Glomerular endothelial cell (primary cell): ENCODE results near the gene RAB21. TPM values are rescaled to one million over a fixed set of nuclear protein-coding genes. Genes with fewer than 3 reads are reported as not detected.

Source experiments
- DNase-seq: peaks from one replicate; pipeline ENCODE4 v3.0.0-alpha.2; 2011; ENCODE audit warnings: low read depth, low spot score; ENCODE audit errors: extremely low read depth
- total RNA-seq: library from RNA; depleted of rRNA; stranded (reverse); fragments of >200 nt; gene quantifications from 2 replicates; pipeline ENCODE4 v1.2.3, GENCODE V29; 2015

Gene RAB21, protein sequence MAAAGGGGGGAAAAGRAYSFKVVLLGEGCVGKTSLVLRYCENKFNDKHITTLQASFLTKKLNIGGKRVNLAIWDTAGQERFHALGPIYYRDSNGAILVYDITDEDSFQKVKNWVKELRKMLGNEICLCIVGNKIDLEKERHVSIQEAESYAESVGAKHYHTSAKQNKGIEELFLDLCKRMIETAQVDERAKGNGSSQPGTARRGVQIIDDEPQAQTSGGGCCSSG
- 25.7 and 43.8 TPM in 2 replicates for total RNA-seq

DNA sequence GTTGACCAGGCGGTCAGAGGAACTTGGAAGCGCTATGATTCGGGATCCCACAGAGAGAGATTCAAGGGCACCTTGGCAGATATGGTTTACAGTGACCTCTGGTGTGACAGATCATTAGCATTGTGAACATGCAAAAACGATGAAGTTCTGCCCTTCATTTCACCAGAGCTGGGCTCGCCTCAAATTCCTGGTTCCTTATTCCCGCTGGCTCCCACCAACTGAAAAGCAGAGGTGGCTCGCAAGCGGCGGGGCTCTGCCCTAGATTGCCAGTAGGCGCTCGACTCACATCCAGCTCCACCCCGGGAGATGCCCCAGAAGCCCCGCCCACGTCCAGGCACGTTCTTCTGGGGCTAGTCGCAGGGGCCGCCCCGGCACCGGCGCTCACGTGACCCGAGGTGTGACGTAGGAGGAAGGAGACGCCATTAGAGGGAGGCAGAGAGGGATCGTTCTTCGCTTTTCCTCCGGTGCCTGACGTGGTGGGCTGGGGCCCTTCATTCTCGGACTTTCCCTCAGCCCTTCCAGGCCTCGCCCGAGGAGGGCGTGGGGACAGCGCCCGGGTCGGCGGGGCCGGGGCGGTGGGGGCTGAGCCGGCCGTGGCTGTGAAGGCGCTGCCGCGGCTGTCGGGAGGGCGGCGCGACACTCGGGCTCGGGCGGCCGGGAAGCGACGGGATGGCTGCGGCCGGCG lies at the start of gene RAB21:
TSS of gene RAB21 (plus strand) at position 403 of the 685 bp plus-strand sequence. CDS start at position 670, 267 bp downstream.
- DNase-seq: peak; percentile 76

DNA sequence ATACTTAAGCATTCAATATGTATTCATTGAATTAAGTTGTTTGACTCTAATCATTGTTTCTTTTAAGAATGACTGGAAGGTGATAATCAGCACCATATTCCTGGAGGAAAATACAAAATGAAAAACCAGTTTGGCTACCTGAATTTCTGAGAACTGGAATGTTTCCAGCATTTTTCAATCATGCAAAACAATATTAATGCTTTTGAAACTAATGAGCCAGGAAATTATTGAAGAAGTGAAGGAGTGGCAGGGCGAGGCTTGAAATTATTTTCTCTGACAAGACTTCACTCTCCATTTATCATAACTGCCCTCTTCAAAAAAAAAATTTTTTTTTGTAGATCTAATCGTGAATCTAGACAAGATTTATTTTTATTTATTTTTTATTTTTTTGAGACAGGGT lies 49.7 kb upstream of the RAB21 start:
- no peak for DNase-seq

DNA sequence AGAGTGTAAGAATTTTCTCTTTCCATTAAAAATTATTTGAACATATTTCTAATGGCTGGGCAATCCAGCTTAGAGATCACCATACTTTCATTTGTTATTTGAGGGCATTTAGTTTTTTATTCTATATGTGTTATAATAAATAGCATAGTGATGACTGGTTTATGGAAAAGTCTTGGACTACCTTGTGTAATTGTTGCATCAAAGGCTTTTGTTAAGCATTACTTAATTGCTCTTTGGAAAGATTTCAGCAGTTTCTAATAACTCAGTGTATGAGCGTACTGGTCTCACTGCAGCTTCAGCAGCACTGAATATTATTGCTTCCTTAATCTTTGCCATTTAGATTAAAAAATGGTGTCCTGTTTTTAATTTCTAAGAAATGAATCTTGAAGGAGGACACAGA lies 46.0 kb upstream of the RAB21 start:
- no peak for DNase-seq

DNA sequence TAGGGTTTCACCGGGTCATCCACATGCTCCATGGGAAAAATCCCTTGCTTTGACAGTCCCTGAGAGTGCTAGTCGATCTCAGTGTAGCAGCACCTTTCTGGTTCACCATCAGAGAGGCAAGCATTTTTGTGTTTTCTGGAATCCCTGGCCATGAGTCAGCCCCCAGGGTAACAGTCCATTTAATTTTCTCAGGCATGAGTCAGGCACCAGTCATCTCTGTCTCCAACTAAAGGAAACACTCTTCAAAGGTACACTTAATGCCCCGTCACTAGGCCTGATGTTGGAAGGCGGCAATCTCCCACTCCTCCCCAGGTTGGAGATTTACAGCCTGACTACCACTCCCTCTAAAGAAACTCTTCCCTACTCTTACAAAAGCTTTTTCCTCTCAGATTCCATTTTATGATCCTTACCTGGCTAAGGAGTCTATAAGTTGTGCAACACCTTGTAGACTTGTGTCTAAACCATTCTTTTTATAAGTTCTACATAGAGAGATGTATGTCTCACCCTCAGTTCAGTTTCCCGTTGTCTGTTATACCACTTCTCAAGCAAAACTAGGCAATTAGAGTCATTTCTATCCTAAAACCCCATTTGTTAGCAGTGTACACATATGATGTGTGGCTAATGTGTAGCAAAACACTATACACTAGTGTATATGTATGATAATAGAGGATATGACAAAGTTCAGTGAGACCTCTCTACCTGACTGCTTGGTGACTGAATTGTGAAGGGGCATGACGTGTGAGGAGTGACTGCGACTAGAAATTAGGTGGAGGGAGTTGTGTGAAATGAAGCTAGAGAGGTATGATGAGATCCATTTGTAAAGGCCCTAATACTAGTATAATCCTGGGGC lies 44.2 kb upstream of the RAB21 start:
- no peak for DNase-seq

DNA sequence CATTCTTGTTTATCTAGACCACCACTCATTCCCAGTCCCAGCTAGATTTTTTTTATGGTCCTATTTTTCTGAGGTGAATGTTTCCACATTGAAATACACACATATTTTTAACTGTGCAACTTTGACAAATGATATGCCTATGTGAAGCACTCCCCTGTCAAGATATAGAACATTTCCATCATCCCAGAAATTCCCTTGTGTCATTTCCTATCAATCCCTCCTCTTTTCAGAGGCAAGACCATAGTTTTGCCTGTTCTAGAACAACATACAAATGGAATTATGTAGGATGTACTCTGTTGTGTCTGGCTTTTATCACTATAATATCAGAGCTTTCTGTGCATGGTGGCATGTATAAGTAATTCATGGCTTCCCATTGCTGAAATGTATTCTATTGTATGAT lies 36.1 kb upstream of the RAB21 start:
- DNase-seq: no peak

DNA sequence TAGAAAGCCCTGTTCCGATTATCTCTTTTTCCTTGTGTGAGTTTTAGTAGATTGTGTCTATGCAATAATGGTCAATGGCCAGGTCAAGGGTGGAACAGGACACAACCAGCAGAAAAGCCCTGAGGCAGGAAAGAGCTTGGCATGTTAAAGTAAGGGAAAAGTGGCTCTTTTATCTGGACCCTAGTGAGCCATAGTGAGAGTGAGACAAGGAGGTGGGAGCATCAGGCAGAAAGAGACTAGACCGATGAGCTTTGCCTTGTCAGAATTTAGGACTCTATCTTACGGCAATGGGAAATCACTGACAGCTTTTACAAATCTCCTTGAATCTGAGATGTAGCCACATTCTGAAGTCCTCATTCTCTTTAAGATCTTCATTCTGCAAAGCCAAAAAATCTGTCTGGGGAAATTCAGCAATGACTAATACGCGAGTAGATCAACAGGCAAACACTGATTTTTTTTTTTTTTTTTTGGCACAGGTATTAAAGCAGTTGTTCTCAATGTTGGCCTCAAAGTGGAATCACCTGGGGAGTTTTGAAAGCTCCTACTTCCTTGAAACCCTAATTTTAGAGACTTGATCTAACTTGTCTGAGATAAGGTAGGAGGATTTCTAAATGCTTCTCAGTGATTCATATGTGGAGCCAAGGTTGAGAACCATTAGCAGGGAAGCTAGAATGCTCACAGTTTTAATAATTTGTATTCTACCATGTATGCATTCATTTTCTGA lies 34.9 kb upstream of the RAB21 start:
- no peak for DNase-seq

DNA sequence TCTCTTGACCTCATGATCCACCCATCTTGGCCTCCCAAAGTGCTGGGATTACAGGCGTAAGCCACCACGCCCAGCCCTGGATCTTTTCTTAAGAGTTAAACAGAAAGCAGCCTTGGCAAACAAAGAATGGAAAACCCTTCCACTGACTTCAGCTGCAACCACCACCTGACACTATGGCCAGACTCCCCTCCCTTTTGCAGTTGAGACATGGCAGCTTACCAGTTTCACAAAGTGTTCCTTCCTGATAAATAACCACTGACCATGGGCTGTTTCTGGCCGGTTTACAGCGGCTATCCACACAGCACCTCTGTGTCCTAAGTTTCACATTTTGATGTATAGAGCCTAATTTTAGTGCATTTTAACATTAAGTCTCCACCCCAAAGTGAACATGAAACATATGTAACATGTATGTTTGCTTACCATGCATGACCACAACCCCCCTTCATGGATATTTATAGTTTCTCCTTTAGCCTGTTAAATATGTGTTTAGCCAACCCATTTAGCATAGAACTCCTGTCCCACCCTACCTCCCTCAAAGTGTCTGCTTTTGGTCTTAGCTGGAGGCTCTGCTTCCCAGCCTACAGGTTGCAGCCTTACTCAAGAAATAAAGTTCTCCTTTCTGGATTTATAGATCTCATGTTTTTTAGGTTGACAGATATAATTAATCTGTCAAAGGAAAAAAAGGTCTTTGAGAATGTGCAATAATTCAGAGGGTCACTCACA lies 32.7 kb upstream of the RAB21 start:
- DNase-seq: no peak

DNA sequence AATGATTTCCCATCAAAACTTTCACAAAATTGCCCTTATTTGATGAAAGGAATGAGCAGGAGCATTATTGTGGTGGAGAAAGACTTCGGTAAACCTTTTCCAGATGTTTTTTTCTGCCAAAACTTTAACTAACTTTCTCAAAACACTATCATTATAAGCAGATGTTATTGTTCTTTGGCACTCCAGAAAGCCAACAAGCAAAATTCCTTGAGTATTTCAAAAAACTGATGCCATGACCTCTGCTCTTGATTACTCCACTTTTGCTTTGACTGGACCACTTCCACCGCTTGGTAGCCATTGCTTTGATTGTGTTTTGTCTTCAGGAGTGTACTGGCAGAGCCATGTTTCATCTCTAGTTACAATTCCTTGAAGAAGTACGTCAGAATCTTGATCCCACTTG lies 29.7 kb upstream of the RAB21 start:
- DNase-seq: no peak

DNA sequence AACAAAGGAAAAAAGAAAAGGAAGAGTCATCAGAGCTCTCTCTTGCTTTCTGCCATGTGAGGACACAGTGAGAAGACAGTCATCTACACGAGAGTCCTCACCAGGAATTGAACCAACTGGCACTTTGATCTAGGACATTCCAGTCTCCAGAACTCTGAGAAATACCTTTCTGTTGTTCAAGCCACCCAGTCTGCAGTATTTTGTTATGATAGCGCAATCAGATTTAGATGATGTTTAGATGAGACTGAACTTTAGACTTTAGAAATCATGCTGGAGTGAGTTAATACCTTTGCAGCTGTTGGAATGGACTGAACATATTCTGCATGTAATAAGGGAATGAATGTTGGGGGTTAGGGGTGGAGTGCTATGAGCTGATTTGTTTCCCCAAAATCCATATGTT lies 28.1 kb upstream of the RAB21 start:
- no peak for DNase-seq

DNA sequence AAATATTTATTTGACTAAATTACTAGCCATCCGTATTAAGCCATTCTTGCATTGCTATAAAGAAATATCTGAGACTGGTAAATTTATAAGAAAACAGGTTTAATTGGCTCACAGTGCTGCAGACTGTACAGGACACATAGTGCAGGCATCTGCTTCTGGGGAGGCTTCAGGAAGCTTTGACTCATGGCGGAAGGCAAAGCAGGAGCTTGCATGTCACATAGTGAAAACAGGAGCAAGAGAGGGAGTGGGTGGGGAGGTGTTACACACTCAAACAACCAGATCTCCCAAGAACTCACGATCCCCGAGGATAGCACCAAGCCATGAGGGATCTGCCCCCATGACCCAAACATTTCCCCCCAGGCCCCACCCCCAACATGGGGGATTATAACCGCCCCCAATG lies 26.7 kb upstream of the RAB21 start:
- no peak for DNase-seq

DNA sequence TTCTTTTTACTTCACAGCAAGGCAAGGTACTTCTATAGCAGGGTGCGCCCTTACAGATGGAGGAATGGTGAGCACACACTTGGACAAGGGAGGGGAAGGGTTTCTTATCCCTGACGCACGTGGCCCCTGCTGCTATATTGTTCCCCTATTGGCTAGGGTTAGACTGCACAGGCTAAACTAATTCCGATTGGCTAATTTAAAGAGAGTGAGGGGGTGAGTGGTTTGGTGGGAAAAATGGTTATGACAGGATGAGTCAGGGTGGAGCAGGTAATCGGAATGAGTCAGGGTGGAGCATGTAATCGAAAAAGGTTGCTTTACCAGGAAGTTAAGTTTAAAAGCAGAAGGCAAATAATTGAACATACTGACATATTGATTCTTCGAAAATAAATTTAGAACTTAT lies 23.7 kb upstream of the RAB21 start:
- DNase-seq: no peak

DNA sequence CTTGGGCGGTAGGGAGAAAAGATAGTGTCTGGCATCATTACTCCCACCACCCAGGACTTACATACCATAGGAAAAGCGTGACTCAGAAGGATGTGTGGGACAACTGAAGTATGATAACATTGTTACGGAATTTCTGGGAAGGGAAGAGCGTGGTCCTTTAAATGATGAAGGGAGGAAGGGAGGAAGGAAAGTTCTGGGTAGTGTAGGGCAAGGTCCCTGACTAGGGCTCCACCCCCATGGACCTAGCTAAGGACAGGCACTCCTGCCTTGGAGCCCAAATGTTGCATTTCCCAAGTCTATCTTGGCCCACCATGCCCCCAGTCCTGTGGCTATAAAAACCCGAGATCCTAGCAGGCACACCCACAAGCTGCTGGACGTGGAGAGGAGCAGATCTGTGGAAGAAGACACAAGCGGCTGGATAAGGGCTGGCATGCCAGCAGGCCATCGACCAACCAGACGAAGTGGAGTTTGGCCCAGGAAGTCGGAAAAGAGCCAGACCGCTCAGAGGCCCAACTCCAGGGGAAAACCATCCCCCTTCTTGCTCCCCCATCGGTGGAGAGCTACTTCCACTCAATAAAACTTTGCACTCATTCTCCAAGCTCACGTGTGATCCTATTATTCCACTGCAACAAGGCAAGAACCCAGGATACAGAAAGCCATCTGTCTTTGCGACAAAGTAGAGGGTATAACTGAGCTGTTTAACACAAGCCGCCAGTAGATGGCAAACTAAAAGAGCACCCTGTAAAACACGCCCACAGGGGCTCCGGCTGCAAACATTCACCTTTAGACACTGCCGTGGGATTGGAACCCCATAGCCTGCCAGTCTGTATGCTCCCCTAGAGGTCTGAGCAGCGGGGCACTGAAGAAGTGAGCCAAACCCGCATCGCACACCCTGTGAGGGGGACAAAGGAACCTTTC lies 23.0 kb upstream of the RAB21 start:
- no peak for DNase-seq

DNA sequence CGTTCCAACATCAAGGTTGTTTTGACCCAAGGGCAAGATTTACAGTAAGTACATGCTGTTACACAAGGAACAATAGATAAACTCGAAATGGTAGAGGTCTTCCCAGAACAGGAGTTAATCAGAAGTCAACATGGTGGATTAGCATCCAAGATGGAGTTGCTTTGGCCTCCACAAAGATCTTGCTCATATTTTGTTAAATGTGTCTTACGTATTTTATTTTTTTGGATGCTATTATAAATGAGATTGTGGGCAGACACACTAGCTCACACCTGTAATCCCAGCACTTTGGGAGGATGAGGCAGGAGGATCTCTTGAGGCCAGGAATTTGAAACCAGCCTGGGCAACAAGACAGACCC lies 22.3 kb upstream of the RAB21 start:
- DNase-seq: no peak

DNA sequence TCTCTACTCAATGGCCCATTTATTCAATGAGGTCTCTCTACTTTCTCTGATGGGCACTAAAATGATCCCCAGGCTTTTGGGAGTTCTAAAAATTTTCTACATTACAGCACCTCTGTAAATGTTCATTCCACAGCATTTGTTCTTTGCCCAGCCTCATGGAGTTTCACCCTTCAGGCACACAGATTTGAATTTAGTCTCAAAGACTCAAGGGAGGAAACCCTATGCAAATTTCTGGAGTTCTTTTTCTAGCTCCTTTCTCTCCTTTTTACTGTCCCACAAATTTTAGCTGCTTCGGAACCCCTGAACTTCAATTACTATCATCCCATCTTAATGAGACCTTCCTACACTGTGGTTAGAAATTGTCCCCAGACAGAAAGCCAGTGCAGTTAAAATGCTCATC lies 17.5 kb upstream of the RAB21 start:
- no peak for DNase-seq

DNA sequence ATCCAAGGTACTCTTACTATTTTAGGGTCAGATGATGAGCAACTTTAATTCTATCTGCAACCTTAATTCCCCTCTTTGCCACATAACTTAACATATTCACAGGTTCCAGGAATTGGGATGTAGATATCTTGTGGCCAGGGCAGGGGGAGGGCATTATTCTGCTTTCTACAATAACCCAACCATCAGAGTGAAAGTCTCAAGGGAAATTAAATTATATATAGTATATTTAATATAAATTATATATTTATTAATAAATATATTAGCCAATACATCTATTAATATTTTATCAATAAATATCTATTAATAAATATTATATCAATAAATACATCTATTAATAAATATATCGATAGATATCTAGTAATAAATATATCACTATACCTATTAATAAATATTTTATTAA lies 11.7 kb upstream of the RAB21 start:
- no peak for DNase-seq

DNA sequence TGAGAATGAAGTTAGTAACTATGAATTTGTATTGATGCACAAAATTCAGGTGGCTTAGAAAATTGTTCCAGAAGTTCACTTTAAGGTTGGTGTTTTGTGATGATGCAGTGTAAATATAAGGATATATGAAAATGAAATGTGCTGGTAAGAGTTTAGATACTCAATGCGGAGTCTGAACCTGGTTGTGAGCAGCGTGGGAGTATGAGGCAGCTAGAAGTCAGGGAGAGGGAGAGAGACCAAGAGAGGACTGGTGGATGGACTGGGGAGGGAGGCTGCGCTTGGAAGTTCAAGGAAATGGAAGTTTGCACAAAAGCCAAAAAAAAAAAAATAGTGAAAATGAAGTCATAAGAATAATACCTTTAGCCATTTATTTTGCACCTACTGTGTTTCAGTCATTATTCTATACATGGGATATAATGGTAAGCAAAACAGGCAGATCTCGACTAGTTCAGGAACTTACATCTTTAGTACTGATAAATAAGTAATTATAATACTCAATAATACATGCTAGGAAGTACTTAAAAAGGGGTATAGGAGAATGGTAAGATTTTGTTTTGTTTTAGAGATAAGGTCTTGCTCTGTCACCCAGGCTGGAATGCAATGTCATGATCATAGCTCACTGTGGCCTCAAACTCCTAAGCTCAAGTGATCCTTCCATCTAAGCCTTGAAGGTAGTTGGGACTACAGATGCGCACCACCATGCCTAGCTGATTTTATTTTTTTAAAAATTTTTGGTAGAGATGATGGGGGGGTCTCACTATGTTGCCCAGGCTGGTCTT lies 10.0 kb upstream of the RAB21 start:
- DNase-seq: no peak

DNA sequence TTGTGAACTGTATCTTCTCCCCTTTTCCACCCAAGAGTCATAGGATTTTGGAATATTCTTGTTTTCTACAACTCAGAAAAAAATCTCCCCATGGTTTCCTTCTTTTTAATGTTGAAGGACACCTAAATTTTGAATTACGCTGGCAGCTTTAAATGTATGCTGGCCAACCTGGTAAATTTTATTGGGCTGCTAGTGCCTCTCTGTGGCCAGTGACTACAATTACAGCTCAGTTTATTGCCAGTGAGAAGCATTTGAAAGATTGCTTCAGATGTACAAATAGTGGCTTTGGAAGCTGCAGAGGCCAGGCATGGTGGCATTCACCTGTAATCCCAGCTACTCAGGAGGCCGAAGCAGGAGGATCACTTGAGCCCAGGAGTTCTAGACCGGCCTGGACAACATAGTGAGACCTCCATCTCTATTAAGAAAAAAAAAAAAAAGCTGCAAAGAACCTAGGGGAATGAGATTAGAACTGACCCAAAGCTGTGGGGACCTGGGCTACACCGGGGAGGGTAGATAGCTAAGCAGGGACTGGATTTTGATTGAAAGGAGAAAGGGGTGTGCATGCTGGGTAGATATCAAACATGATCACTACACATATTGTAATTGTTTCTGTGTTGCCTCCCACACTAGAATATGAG lies 7.6 kb upstream of the RAB21 start:
- no peak for DNase-seq

DNA sequence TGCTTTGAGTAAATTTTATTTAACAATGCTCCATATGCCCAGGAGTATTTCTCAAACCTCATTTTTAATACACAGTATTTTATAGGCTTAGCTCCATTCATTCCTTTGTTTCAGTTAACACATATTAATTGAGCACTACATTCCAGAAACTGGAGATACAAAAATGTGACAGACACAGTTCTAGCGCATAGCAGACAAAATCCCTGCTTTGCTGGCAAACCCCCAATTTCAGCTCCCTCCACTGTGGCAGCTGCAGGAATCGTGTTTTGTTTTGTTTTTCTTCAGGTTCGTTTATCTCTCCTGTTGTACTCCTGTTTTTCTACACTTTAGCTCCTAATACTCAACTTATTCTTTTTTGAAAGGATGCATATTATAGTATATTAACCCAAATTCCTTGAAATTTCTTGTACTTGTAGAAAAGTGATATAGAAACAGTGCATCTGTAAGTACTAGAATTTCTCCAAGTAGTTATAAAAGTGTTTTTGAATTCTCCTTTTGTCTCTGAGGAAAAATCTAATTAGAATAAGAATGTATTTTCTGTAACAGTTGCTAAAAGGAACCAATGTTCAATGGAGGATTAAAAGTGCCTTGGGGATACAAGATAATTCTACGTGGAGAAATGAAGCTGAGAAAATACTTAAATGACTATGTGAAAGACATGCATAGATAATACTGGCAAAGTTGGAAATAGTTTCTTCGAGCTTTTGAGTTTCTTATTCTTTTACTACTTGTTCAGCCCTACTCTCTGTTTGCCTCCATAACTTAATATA lies 6.4 kb upstream of the RAB21 start:
- no peak for DNase-seq
